HG03342 (cell line): Measurements from ENCODE around the gene TOMM7.
A peak's percentile ranks its signal among the peaks of the same experiment; 100 is the strongest.
"Not testable (repeated sequence)": the region's sequence is repeated elsewhere in the genome, so short reads cannot be mapped to it uniquely, and the experiment has no call there.

Experiments used
- ATAC-seq: cut with Tn5 transposase; IDR thresholded peaks from one replicate; pipeline ENCODE4 v1.9.1; 2021; ENCODE audit warnings: mild to moderate bottlenecking, moderate library complexity; ENCODE audit not compliant: unreplicated experiment

Gene TOMM7

GRCh38 chr7:22790640-22791039 lies 32.0 kb downstream of the TOMM7 start:
- ATAC-seq: not testable (repeated sequence)

GRCh38 chr7:22787951-22788350 lies 34.7 kb downstream of the TOMM7 start:
- no peak for ATAC-seq

- ATAC-seq: no peak
Measured at GRCh38 chr7:22786290-22786932, 36.2 kb downstream of the TOMM7 start.

- no peak for ATAC-seq
Measured at GRCh38 chr7:22784346-22784745, 38.3 kb downstream of the TOMM7 start.

DNA sequence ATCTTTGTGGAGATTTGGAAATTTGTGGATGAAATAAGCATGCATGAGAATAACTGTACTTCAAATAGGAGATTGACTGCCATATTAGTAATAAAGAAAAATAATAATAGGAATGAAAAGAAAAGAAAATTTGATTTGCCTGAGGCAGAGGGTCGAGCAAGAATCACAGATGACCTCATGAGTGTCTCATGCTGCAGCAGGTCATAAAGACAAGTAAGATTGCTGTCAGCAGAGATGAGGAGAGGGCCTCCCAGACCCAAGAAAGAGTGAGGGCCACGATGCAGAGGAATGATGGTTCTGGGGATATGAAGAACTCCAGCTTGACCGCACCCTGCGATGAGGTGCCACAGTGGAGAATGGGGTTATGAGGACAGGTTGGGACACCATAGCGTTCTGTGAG lies 39.2 kb downstream of the TOMM7 start:
- ATAC-seq: no peak

DNA sequence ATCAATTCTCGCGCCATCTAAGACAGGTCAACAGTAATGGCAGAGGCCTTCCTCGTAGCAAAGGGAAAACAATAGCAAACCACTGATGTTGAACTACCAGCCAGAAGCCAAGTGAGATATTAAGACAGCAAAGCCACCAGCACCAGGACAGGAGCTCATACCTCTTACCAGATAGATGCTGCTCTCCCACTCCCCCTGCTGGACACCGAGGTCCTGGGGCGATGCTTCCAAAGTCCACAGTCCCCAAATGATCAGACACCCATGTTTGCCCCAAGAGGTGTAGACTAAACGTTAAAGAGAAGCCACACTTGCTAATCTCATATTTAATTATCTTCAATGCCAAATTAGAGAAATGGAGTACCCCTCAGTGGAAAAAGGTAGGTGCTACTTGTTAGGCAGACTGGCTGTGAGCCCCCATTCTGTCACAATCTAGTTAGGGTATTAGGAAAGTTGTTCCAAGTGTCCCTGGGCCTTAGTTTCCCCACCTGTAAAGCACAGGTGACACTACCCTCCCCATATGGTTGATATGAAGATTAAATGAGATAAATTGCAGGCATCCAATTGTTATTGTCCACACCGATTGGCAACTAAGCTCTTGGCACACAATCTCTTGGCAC lies 39.9 kb downstream of the TOMM7 start:
- ATAC-seq: peak; percentile 90

DNA sequence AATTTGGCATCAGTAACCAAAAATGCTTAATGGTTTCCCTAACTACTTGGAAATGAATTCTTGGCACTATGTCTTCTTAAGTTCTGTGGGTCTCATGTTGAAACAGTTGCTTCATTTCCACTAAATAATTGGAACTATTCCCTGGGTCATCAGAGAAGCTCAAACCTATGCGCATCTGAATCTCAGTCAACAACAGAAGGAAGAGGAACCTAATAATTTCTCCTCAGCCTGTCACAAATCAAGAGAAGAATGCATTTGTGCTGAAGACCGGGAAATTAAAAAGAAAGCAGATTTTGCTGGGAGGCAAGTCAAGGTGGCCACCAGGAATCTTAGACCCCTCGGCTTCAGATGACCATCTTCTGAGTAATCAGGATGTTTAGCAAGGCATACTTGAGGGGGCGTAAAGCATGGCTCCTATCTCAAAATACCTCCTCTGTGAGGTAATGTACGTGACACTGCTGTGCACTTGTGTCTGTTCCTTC lies 41.4 kb downstream of the TOMM7 start:
- ATAC-seq: no peak

- not testable (repeated sequence) for ATAC-seq
Measured at GRCh38 chr7:22779730-22780323, 42.8 kb downstream of the TOMM7 start.

- no peak for ATAC-seq
Measured at GRCh38 chr7:22776964-22777363, 45.7 kb downstream of the TOMM7 start.

DNA sequence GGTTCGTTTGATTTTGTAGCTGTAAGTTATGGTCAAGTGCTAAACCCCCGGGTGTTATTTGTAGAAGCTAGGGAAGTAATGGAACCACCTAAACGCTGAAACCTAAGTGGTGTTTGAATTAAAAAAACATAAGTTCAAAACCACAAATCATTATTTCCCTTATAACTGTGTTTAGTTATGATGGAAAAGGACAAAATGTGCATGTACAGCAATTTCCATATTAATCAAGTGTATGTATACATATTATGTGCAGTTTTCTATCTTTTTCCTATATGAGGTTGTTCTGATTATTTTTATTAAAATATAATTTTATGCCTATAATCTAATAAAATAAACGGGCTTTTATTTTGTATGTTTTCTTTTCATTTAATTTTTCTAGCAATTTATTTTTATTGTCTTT lies 49.8 kb downstream of the TOMM7 start:
- ATAC-seq: no peak

- no peak for ATAC-seq
Measured at GRCh38 chr7:22771872-22772228, 50.8 kb downstream of the TOMM7 start.

DNA sequence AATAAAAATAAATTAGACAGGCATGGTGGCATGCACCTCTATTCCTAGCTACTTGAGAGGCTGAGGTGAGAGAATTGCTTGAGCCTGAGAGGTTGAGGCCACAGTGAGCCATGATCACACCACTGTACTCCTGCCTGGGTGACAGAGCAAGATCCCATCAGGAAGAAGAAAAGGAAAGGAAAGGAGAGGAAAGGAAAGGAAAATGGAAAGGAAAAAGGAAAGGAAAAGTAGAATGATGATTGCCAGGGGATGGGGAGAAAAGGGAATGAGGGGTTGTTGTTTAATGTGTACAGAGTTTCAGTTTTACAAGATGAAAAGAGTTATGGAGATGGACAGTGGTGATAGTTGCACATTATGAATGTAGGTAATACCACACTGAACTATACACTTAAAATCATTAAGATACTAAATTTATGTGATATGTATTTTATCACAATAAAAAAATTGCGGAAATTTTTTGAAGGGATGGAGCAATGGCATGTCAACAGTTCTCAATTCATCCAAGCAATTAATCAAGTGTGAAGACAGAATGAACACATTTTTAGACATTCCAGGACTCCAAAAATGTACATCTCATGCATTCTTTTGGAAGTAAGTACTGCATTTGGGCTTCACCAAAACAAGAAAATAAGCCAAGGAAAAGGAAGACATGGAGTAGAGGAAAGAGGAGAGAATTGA lies 51.3 kb downstream of the TOMM7 start:
- no peak for ATAC-seq

DNA sequence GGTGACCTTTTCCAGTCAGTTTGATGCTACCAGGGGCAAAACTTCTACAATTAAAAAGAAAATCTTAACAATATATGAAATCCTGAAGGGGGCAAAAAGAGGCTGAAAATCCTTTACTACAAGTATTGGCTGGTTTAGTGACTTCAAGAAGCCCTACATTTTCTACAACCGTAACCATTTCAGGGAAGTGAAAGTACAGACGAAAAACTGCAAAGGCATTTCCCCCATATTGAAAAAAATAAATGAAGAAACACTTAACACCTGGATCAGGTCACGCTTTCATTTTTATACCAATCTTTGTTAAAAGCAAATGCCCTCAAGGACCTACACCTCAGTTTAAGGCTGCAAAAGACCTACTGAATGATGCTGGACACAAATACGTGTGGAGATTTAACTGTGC lies 57.0 kb downstream of the TOMM7 start:
- ATAC-seq: peak; percentile 92
